Measurements from ENCODE around the gene GRIFIN. TPM values are rescaled to one million over a fixed set of nuclear protein-coding genes. Genes with fewer than 3 reads are reported as not detected.
A peak's percentile ranks its signal among the peaks of the same experiment; 100 is the strongest.

GRIFIN gene
- total RNA-seq, 1 donor from 2014 or later, result not detected

DNA sequence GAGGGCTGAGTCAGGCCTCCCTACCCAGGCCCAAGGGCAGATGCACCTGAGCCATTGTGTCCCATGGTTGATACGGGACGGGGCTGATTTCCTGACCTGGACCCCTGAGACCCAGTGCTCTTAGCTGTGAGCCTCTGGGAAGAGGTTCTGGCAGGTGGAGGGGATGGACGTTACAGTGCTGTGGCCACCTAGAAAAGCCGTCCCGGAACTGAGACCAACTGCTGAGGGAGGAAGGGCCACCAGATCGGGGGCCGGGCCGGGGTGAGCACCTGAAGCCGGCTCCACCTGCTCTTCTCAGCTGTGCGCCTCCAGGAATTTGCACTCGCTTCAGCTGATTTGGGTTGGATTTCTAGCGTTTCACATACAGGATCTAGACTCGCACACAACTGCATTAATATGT lies 37.4 kb downstream of the GRIFIN start:
- TF ChIP-seq, protein P1, sequence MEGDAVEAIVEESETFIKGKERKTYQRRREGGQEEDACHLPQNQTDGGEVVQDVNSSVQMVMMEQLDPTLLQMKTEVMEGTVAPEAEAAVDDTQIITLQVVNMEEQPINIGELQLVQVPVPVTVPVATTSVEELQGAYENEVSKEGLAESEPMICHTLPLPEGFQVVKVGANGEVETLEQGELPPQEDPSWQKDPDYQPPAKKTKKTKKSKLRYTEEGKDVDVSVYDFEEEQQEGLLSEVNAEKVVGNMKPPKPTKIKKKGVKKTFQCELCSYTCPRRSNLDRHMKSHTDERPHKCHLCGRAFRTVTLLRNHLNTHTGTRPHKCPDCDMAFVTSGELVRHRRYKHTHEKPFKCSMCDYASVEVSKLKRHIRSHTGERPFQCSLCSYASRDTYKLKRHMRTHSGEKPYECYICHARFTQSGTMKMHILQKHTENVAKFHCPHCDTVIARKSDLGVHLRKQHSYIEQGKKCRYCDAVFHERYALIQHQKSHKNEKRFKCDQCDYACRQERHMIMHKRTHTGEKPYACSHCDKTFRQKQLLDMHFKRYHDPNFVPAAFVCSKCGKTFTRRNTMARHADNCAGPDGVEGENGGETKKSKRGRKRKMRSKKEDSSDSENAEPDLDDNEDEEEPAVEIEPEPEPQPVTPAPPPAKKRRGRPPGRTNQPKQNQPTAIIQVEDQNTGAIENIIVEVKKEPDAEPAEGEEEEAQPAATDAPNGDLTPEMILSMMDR (IDR thresholded peaks at IDR 0.05), result no peak
- no peak for ATAC-seq
- no peak overlapping the region for H3K4me3 ChIP-seq
- DNase-seq, result no peak
- intact Hi-C loops (cut with DNase I), result no loop called here
- peaks cover 23% of the 10 kb centered on the region for H3K36me3 ChIP-seq
- no peak overlapping the region for H3K27ac ChIP-seq
- peaks cover 11% of the 10 kb centered on the region for H3K4me1 ChIP-seq
- H3K9me3 ChIP-seq, result no peaks in the 10 kb centered on the region
- no peaks in the 10 kb centered on the region for H3K27me3 ChIP-seq

DNA sequence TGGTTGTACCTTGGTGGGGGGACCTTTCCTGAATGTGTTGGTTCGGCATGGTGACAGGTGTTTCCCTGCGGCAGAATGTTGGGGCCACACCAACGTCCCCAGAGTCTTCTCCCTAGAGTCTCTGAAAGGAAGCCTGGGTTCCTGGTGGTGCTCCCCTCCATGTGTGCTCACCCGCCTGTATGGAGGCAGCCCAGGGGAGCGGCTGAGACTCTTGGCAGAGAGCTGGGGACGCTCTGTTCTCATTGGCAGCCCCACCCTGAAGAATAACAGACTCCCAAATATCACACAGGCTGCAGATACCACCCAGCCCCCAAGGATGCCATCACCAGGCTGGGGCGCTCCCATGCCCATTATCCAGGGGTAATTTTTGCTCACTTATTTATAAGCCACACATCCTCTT lies 38.0 kb downstream of the GRIFIN start:
- Histone ChIP-seq H3K9me3 (no peaks in the 10 kb centered on the region), H3K27ac (no peak overlapping the region), H3K27me3 (no peaks in the 10 kb centered on the region), H3K4me3 (no peak overlapping the region), H3K36me3 (peaks cover 28% of the 10 kb centered on the region), H3K4me1 (peaks cover 11% of the 10 kb centered on the region)
- DNase-seq (no peak), ATAC-seq (peak; percentile 25)
- TF ChIP-seq, protein P1 (IDR thresholded peaks at IDR 0.05), result no peak
- intact Hi-C loops (cut with DNase I), result no loop called here

DNA sequence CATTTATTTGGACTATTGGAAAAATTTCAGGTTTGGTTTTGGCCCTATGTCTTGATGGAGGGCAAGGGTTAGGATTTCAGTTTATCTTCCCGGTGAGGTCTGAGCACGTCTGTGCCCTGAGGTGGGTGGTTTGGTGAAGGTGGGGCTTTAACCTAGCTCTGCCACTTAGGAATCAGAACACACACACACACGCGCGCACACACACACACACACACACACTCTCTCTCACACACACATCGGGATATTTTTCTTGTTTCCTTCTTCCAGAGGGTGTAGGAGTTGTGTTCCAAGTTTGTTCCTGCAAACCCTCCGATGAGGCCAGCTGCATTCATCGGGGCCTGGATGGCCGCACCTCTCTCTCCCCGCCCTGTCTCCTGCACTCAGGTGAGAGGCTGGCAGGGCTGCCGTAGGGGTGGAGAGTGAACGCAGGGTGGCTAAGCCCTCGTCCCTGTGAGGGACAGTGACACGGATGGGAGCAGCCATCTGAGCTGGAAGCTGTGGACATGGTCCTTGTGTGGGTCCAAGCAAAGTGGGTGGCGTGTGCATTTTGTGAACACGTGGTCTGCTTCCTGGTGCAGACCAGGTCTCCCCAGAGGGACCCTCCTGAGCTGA lies 38.6 kb downstream of the GRIFIN start:
- H3K36me3 ChIP-seq, result peaks cover 34% of the 10 kb centered on the region
- no peak overlapping the region for H3K27ac ChIP-seq

DNA sequence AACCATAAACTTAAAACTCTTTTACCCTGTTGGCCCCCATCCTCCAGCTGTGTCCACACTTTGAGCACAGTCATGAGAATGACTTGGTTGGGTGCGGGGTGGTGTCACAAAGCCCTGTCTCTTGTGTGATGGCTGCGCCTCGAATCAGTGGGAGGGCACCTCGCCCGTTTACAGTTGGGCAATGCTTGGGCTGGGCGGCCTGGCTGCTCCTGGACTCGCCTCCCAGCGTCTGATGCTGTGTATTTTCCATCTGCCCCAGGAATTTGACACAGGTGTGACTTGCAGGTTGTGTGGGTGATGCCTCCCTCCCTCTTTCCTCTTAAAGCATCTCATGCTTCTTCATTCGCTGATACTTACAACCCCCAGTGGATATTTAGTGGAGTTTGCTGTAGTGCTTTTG lies 39.1 kb downstream of the GRIFIN start:
- Histone ChIP-seq H3K9me3 (no peaks in the 10 kb centered on the region), H3K36me3 (peaks cover 35% of the 10 kb centered on the region), H3K27me3 (no peaks in the 10 kb centered on the region), H3K4me3 (no peak overlapping the region), H3K27ac (no peak overlapping the region), H3K4me1 (peaks cover 11% of the 10 kb centered on the region)
- TF ChIP-seq, protein P1 (IDR thresholded peaks at IDR 0.05), result no peak
- ATAC-seq, result peak; percentile 43
- intact Hi-C loops (cut with DNase I), result no loop called here
- no peak for DNase-seq

More for the DNA sequence above, 38.6 kb downstream of the GRIFIN start:
- ATAC-seq (peak; percentile 34), DNase-seq (no peak)
- intact Hi-C loops (cut with DNase I), result no loop called here
- TF ChIP-seq, protein P1 (IDR thresholded peaks at IDR 0.05), result no peak
- H3K4me3 ChIP-seq, result no peak overlapping the region
- no peaks in the 10 kb centered on the region for H3K9me3 ChIP-seq
- no peaks in the 10 kb centered on the region for H3K27me3 ChIP-seq
- H3K4me1 ChIP-seq, result peaks cover 11% of the 10 kb centered on the region

DNA sequence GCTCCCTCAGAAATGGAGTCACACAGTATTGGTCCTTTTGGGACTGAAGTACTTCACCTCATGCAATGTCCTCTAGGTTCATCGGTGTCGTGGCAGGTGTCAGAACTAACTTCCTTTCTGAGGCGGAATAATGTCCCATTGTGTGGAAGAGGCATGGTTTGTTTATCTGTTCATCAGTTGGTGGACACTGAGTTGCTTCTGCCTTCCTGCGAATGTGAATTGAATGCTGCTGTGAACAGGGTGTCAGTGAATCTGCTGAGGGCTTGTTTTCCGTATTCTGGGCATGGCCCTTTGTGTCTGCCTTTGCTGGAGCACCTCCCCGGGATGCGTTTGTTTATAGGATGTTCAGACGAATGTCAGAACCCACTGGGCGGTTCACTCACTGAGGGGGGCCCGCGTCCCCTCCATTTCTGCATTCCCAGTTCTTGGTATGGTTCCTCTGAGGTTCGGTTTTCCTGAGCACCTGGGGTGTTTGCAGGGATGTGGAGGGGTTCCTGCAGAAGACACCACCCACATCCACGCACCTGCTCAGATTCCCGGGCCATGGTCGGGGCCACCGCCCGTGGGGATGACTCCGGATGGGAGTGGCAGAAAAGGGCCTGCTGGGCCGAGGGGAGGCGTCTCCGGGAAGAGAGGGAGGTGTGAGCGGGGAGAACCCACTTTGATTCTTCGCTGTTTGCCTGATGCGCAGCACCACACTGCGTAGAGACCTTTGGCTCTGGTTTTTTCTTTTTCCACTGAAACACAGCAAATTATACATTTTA lies 39.7 kb downstream of the GRIFIN start:
- Histone ChIP-seq H3K4me1 (peaks cover 11% of the 10 kb centered on the region), H3K36me3 (peaks cover 35% of the 10 kb centered on the region), H3K27me3 (no peaks in the 10 kb centered on the region), H3K4me3 (no peak overlapping the region), H3K9me3 (no peaks in the 10 kb centered on the region), H3K27ac (no peak overlapping the region)
- TF ChIP-seq, protein P1 (IDR thresholded peaks at IDR 0.05), result no peak
- no peak for DNase-seq
- no peak for ATAC-seq
- intact Hi-C loops (cut with DNase I), result no loop called here
